ENCODE measurements around the gene KCNE4.

DNA sequence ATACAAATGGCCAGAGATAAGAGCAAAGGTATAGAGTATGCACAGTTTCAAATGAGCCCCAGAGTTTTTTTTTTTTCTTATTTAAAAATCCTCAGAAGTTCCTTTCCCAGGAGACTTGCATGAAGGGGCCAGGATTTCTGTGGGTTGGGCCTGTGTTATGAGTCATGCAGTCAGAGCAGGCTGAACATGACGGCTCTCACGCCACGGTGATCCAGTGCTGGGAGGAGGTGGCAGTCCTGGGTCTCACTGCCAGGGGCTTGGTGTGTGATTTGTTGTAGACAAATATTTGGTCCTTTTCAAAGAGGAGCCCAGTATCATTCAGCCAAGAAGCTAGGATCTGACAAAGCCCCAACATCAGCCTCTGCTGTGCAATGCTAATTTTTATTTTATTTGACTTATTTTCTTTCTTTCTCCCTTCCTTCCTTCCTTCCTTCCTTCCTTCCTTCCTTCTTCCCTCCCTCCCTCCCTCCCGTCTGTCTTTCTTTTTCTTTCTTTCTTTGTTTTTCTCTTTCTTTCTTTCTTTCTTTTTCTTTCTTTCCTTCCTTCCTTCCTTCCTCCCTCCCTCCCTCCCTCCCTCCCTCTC lies 10.4 kb upstream of the KCNE4 start:
- TF ChIP-seq CTCF (IDR thresholded peaks at IDR 0.05; ENCODE audit: low read depth, low read length, poor library complexity, severe bottlenecking) (no peak), EZH2phosphoT487 (IDR thresholded peaks at IDR 0.05; ENCODE audit: borderline replicate concordance, low read length) (no peak)
